Measurements from ENCODE around the gene TERB2. TPM values are rescaled to one million over a fixed set of nuclear protein-coding genes. Genes with fewer than 3 reads are reported as not detected.
"Not testable (repeated sequence)": the region's sequence is repeated elsewhere in the genome, so short reads cannot be mapped to it uniquely, and the experiment has no call there.

Gene TERB2
- total RNA-seq (not detected), polyA plus RNA-seq (not detected)

DNA sequence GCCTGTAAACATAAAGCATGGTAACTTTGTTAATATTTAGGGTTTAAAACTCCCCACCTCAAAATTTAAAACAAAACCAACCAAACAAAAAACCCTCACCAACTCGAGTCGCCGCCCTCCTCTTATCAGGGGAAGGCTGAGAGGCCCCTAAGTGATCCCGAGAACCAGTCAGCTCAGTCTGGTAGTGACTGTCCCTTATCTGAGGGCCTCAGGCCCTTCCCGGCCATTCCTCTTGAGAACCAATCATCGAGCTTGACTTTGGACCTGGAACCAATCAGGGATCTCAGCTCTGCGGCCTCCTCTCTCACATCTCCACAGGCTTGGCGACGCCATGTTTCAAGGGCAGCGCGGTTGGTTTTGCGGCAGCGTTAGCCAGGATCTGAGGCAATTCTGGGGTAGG is at the start of gene TERB2:
Gene TERB2, plus strand, starts transcription at position 300 of the 400 bp plus-strand sequence. Its CDS starts 32 bp downstream, at position 332.
- Histone ChIP-seq H3K4me3 (ENCODE audit: low read depth, low read length) (no peak within 1 kb of the TSS), H3K4me1 (ENCODE audit: insufficient read depth) (no peaks in the 10 kb centered on the region), H3K36me3 (ENCODE audit: insufficient read depth) (no peaks in the 10 kb centered on the region), H3K27ac (ENCODE audit: low read depth) (no peak within 1 kb of the TSS)
- no peak for DNase-seq (ENCODE audit: extremely low spot score)
- WGBS: 94% methylated on average over 13 of the region's 13 CpGs

DNA sequence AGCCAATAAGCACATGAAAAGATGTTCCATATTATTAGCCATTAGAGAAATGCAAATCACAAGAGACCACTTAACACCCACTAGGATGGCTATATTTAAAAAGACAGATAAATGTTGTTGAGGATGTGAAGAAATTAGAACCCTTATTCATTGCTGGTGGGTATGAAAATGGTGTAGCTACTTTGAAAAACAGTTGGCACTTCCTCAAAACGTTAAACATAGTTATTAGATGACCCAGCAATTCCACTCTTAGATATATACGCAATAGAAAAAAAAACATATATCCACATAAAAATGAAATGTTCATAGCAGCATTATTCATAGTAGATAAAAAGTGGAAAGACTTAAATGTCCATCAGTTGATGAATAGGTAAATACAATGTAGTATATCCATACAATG is 47.1 kb upstream of the TERB2 start:
- Histone ChIP-seq H3K4me3 (ENCODE audit: low read depth, low read length) (no peak overlapping the region), H3K4me1 (ENCODE audit: insufficient read depth) (no peaks in the 10 kb centered on the region), H3K36me3 (ENCODE audit: insufficient read depth) (no peaks in the 10 kb centered on the region), H3K27ac (ENCODE audit: low read depth) (no peak overlapping the region)
- DNase-seq (ENCODE audit: extremely low spot score): no peak
- 58% methylated on average over 2 of the region's 2 CpGs for WGBS

GRCh38 chr15:44910981-44911625 is 45.4 kb upstream of the TERB2 start:
- Histone ChIP-seq H3K27ac (ENCODE audit: low read depth) (no peak overlapping the region), H3K36me3 (ENCODE audit: insufficient read depth) (no peaks in the 10 kb centered on the region), H3K4me1 (ENCODE audit: insufficient read depth) (no peaks in the 10 kb centered on the region), H3K4me3 (ENCODE audit: low read depth, low read length) (no peak overlapping the region)
- no peak for DNase-seq (ENCODE audit: extremely low spot score)

GRCh38 chr15:44912186-44912585 is 44.3 kb upstream of the TERB2 start:
- H3K4me1 ChIP-seq (ENCODE audit: insufficient read depth); H3K36me3 ChIP-seq (ENCODE audit: insufficient read depth); H3K27ac ChIP-seq (ENCODE audit: low read depth); DNase-seq (ENCODE audit: extremely low spot score); H3K4me3 ChIP-seq (ENCODE audit: low read depth, low read length): not testable (repeated sequence)
- WGBS: 42% methylated on average over 1 of the region's 1 CpG

GRCh38 chr15:44912974-44913448 is 43.5 kb upstream of the TERB2 start:
- H3K4me3 ChIP-seq (ENCODE audit: low read depth, low read length); H3K27ac ChIP-seq (ENCODE audit: low read depth); H3K4me1 ChIP-seq (ENCODE audit: insufficient read depth); DNase-seq (ENCODE audit: extremely low spot score); H3K36me3 ChIP-seq (ENCODE audit: insufficient read depth): not testable (repeated sequence)
- WGBS: 26% methylated on average over 3 of the region's 3 CpGs

- no peak overlapping the region for H3K4me3 ChIP-seq (ENCODE audit: low read depth, low read length)
- 74% methylated on average over 1 of the region's 1 CpG for WGBS
- no peaks in the 10 kb centered on the region for H3K36me3 ChIP-seq (ENCODE audit: insufficient read depth)
- no peak overlapping the region for H3K27ac ChIP-seq (ENCODE audit: low read depth)
- H3K4me1 ChIP-seq (ENCODE audit: insufficient read depth): no peaks in the 10 kb centered on the region
- no peak for DNase-seq (ENCODE audit: extremely low spot score)
Measured at GRCh38 chr15:44918136-44918535, 38.4 kb upstream of the TERB2 start.

DNA sequence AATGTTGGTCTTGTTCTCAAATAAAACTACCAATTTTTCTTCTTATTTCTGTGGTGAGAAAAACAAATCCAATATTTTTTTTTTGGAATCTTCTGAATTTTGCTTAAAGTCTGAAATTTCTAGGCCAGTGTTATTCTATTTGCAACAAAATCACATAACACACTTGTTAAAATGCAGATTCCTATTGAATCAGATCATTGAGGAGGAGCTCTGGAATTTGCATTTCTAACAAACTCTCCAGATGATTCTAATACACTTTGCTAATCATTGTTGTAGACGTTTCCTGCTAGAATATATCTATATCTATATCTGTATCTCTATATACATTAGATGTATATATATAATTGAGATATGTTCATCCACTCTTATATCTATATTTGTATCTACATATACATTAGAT is 27.8 kb upstream of the TERB2 start:
- H3K36me3 ChIP-seq (ENCODE audit: insufficient read depth); DNase-seq (ENCODE audit: extremely low spot score); H3K27ac ChIP-seq (ENCODE audit: low read depth); H3K4me1 ChIP-seq (ENCODE audit: insufficient read depth); H3K4me3 ChIP-seq (ENCODE audit: low read depth, low read length): not testable (repeated sequence)
- 32% methylated on average over 1 of the region's 1 CpG for WGBS

GRCh38 chr15:44930283-44930682 is 26.2 kb upstream of the TERB2 start:
- not testable (repeated sequence) for H3K4me3 ChIP-seq (ENCODE audit: low read depth, low read length); H3K4me1 ChIP-seq (ENCODE audit: insufficient read depth); DNase-seq (ENCODE audit: extremely low spot score); H3K36me3 ChIP-seq (ENCODE audit: insufficient read depth); H3K27ac ChIP-seq (ENCODE audit: low read depth)
- 34% methylated on average over 4 of the region's 4 CpGs for WGBS

DNA sequence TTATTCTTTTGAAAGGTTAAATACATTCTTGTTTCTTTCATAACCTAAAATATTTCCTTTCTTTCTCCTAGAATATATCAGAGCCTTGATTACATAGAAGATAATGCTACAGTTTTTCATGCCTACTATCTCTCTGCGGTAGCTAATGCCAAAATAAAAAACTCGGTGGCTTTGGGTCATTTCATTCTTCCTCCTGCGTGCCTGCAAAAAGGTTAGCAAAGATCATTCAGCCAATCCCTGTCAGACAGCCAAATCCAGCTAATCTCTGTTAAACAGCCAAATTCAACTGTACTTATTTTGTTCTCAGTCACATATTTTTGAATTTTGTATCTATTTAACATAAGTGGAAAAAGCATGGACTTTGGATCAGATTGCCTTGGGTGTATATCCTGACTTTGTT is 1.8 kb downstream of the TERB2 start:
- 31% methylated on average over 3 of the region's 3 CpGs for WGBS
- H3K36me3 ChIP-seq (ENCODE audit: insufficient read depth); H3K27ac ChIP-seq (ENCODE audit: low read depth); H3K4me1 ChIP-seq (ENCODE audit: insufficient read depth); DNase-seq (ENCODE audit: extremely low spot score); H3K4me3 ChIP-seq (ENCODE audit: low read depth, low read length): not testable (repeated sequence)

DNA sequence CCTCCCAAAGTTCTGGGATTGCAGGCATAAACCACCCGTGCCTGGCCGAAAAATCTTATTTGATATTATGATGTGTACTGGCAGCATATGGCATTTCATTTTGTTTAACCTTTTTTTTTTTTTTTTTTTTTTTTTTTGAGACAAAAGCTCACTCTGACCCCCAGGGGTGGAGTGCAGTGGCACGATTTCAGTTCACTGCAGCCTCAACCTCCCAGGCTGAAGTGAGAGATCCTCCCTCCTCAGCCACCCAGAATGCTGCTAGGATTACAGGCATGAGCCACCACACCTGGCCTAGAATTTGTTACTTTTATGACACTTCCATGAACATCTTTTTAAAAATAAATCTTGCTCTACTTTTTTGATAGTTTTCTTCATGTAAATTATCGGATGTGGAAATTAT is 12.0 kb downstream of the TERB2 start:
- no peaks in the 10 kb centered on the region for H3K4me1 ChIP-seq (ENCODE audit: insufficient read depth)
- H3K36me3 ChIP-seq (ENCODE audit: insufficient read depth): no peaks in the 10 kb centered on the region
- no peak for DNase-seq (ENCODE audit: extremely low spot score)
- 74% methylated on average over 4 of the region's 4 CpGs for WGBS
- H3K4me3 ChIP-seq (ENCODE audit: low read depth, low read length): no peak overlapping the region
- no peak overlapping the region for H3K27ac ChIP-seq (ENCODE audit: low read depth)

- Histone ChIP-seq H3K4me3 (ENCODE audit: low read depth, low read length) (no peak overlapping the region), H3K27ac (ENCODE audit: low read depth) (no peak overlapping the region), H3K4me1 (ENCODE audit: insufficient read depth) (no peaks in the 10 kb centered on the region), H3K36me3 (ENCODE audit: insufficient read depth) (no peaks in the 10 kb centered on the region)
- WGBS: 73% methylated on average over 6 of the region's 6 CpGs
- DNase-seq (ENCODE audit: extremely low spot score): no peak
Measured at GRCh38 chr15:44971036-44971435, 14.5 kb downstream of the TERB2 start.

GRCh38 chr15:44976183-44976582 is 19.7 kb downstream of the TERB2 start:
- not testable (repeated sequence) for H3K27ac ChIP-seq (ENCODE audit: low read depth); DNase-seq (ENCODE audit: extremely low spot score); H3K4me3 ChIP-seq (ENCODE audit: low read depth, low read length); H3K4me1 ChIP-seq (ENCODE audit: insufficient read depth); H3K36me3 ChIP-seq (ENCODE audit: insufficient read depth)
- WGBS: 96% methylated on average over 3 of the region's 3 CpGs

- 56% methylated on average over 2 of the region's 2 CpGs for WGBS
- DNase-seq (ENCODE audit: extremely low spot score); H3K27ac ChIP-seq (ENCODE audit: low read depth); H3K4me1 ChIP-seq (ENCODE audit: insufficient read depth); H3K36me3 ChIP-seq (ENCODE audit: insufficient read depth); H3K4me3 ChIP-seq (ENCODE audit: low read depth, low read length): not testable (repeated sequence)
Measured at GRCh38 chr15:44977781-44978180, 21.3 kb downstream of the TERB2 start.

DNA sequence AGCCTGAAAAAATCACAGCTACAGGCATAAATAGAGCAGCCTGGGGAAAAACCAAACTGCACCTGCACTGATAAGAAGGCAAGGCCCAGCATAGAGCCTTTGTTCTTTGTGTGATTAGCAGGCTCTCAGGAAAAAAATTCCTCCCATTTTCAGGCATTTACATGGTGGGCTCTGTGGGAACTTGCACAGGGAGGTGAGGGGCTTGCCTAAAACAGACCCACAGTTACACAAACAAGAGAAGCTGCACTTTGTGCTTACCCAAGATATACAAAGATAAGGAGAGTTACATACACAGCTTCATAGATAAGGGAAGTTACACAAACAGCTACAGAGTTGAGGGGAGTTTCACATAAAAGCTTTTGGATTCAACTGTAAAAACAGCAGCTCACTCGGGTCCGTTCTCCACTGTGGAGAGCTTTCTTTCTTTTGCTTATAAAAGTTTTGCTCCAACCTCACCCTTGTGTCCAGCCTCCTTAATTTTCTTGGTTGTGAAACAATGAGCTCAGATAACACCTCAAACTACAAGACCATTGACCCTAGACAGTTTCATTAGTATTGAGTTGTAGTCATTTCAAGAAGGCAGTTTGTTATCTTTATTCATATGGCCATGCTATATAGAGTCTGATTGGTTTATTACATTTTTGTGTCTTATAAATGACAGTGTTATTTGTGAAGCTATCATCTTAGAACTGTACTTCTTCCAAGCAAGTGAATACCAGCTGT is 23.3 kb downstream of the TERB2 start:
- not testable (repeated sequence) for H3K36me3 ChIP-seq (ENCODE audit: insufficient read depth); H3K4me1 ChIP-seq (ENCODE audit: insufficient read depth); H3K27ac ChIP-seq (ENCODE audit: low read depth); DNase-seq (ENCODE audit: extremely low spot score); H3K4me3 ChIP-seq (ENCODE audit: low read depth, low read length)
- WGBS: 27% methylated on average over 2 of the region's 2 CpGs
